GM20431 (cell line): ENCODE data around the gene SLC6A1.

Experiments
- in situ Hi-C: fragments of 300-500 bp; cut with MseI, MboI; formaldehyde crosslinking; loops from one replicate; pipeline ENCODE4 v1.15.0; 2020; ENCODE audit warnings: low sequenced_read_pairs; ENCODE audit not compliant: unreplicated experiment

Gene SLC6A1

GRCh38 chr3:11085093-11085840 lies 92.7 kb downstream of the SLC6A1 start:
- in situ Hi-C loops = no loop called here

- in situ Hi-C loops = no loop called here
Observed at GRCh38 chr3:11086856-11087255, 94.3 kb downstream of the SLC6A1 start.

- in situ Hi-C loops = no loop called here
Observed at GRCh38 chr3:11088066-11088465, 95.5 kb downstream of the SLC6A1 start.

GRCh38 chr3:11088831-11089230 lies 96.3 kb downstream of the SLC6A1 start:
- in situ Hi-C loops = no loop called here
